NT2/D1 (cell line): ENCODE measurements around the gene POLN.
"Not testable (repeated sequence)": the region's sequence is repeated elsewhere in the genome, so short reads cannot be mapped to it uniquely, and the experiment has no call there.

Source experiments
- DNase-seq: peaks from one replicate; pipeline ENCODE4 v3.0.0-alpha.2; 2011; ENCODE audit warnings: low read depth, low spot score
- H3K27me3 ChIP-seq: 2 replicates; pipeline ENCODE4 v1.6.0; 2011; ENCODE audit warnings: mild to moderate bottlenecking; ENCODE audit not compliant: insufficient read length, insufficient read depth
- H3K36me3 ChIP-seq: 2 replicates; pipeline ENCODE4 v1.6.1; 2011; ENCODE audit warnings: mild to moderate bottlenecking, low read length, mixed read lengths; ENCODE audit not compliant: insufficient read depth, insufficient read length
- H3K4me1 ChIP-seq: 2 replicates; pipeline ENCODE4 v1.5.1; 2011; ENCODE audit not compliant: insufficient read depth, insufficient read length
- H3K4me3 ChIP-seq: 2 replicates; pipeline ENCODE4 v1.5.1; 2011; ENCODE audit warnings: low read depth; ENCODE audit not compliant: insufficient read length
- H3K9ac ChIP-seq: 2 replicates; pipeline ENCODE4 v1.6.0; 2011; ENCODE audit warnings: low read depth; ENCODE audit not compliant: insufficient read length
- H3K9me3 ChIP-seq: 2 replicates; pipeline ENCODE4 v1.5.1; 2011; ENCODE audit warnings: mild to moderate bottlenecking, low read length; ENCODE audit not compliant: insufficient read depth
- SUZ12 ChIP-seq: IDR thresholded peaks from 2 replicates; pipeline ENCODE4 v1.6.1; 2011; ENCODE audit not compliant: insufficient read length, insufficient read depth; ENCODE audit errors: extremely low read depth
- YY1 ChIP-seq: IDR thresholded peaks from 2 replicates; pipeline ENCODE4 v1.6.1; 2011; ENCODE audit not compliant: insufficient read length, insufficient read depth
- ZNF274 ChIP-seq: IDR thresholded peaks from 2 replicates; pipeline ENCODE4 v1.6.1; 2011; ENCODE audit warnings: mild to moderate bottlenecking, low read depth, low read length

Gene POLN

GRCh38 chr4:2174061-2174460 lies 67.9 kb downstream of the POLN start:
- DNase-seq: no peak
- Histone ChIP-seq H3K4me1 (no peaks in the 10 kb centered on the region), H3K4me3 (no peak overlapping the region), H3K9ac (no peak overlapping the region), H3K36me3 (no peaks in the 10 kb centered on the region), H3K9me3 (no peaks in the 10 kb centered on the region), H3K27me3 (no peaks in the 10 kb centered on the region)
- TF ChIP-seq YY1 (no peak), ZNF274 (no peak), SUZ12 (no peak)

GRCh38 chr4:2172627-2173231 lies 69.2 kb downstream of the POLN start:
- Histone ChIP-seq H3K36me3 (no peaks in the 10 kb centered on the region), H3K4me3 (no peak overlapping the region), H3K4me1 (no peaks in the 10 kb centered on the region), H3K27me3 (no peaks in the 10 kb centered on the region), H3K9ac (no peak overlapping the region), H3K9me3 (no peaks in the 10 kb centered on the region)
- TF ChIP-seq SUZ12 (no peak), YY1 (no peak), ZNF274 (no peak)
- DNase-seq: no peak

- H3K4me1 ChIP-seq: no peaks in the 10 kb centered on the region
- H3K4me3 ChIP-seq: no peak overlapping the region
- H3K9ac ChIP-seq: no peak overlapping the region
- no peaks in the 10 kb centered on the region for H3K9me3 ChIP-seq
- no peaks in the 10 kb centered on the region for H3K36me3 ChIP-seq
- DNase-seq: no peak
- no peak for TF ChIP-seq ZNF274
- TF ChIP-seq YY1: no peak
- TF ChIP-seq SUZ12: no peak
- no peaks in the 10 kb centered on the region for H3K27me3 ChIP-seq
Measured at GRCh38 chr4:2172161-2172560, 69.8 kb downstream of the POLN start.

- no peaks in the 10 kb centered on the region for H3K36me3 ChIP-seq
- H3K27me3 ChIP-seq: no peaks in the 10 kb centered on the region
- no peak for DNase-seq
- no peak for TF ChIP-seq YY1
- no peak for TF ChIP-seq SUZ12
- no peak for TF ChIP-seq ZNF274
- no peaks in the 10 kb centered on the region for H3K9me3 ChIP-seq
- H3K4me1 ChIP-seq: no peaks in the 10 kb centered on the region
- no peak overlapping the region for H3K9ac ChIP-seq
- H3K4me3 ChIP-seq: no peak overlapping the region
Measured at GRCh38 chr4:2168469-2169319, 73.2 kb downstream of the POLN start.

GRCh38 chr4:2166253-2166652 lies 75.7 kb downstream of the POLN start:
- Histone ChIP-seq H3K4me3 (no peak overlapping the region), H3K36me3 (no peaks in the 10 kb centered on the region), H3K9ac (no peak overlapping the region), H3K4me1 (no peaks in the 10 kb centered on the region), H3K27me3 (no peaks in the 10 kb centered on the region), H3K9me3 (no peaks in the 10 kb centered on the region; the same call in 1 of the 2 replicates)
- TF ChIP-seq YY1 (no peak), SUZ12 (no peak), ZNF274 (no peak)
- no peak for DNase-seq

- H3K36me3 ChIP-seq: no peaks in the 10 kb centered on the region
- no peaks in the 10 kb centered on the region for H3K4me1 ChIP-seq
- DNase-seq: no peak
- H3K4me3 ChIP-seq: no peak overlapping the region
- no peak overlapping the region for H3K9ac ChIP-seq
- TF ChIP-seq YY1 (no peak), ZNF274 (no peak), SUZ12 (no peak)
- H3K9me3 ChIP-seq: no peaks in the 10 kb centered on the region; the same call in 1 of the 2 replicates
- no peaks in the 10 kb centered on the region for H3K27me3 ChIP-seq
Measured at GRCh38 chr4:2165391-2165790, 76.5 kb downstream of the POLN start.

- Histone ChIP-seq H3K4me1 (no peaks in the 10 kb centered on the region), H3K9me3 (no peaks in the 10 kb centered on the region; the same call in 1 of the 2 replicates), H3K36me3 (no peaks in the 10 kb centered on the region), H3K9ac (no peak overlapping the region), H3K4me3 (no peak overlapping the region), H3K27me3 (no peaks in the 10 kb centered on the region)
- TF ChIP-seq ZNF274 (no peak), YY1 (no peak), SUZ12 (no peak)
- no peak for DNase-seq
Measured at GRCh38 chr4:2163311-2163821, 78.6 kb downstream of the POLN start.

- DNase-seq, H3K9me3 ChIP-seq, H3K36me3 ChIP-seq, H3K27me3 ChIP-seq, H3K4me1 ChIP-seq, H3K9ac ChIP-seq, H3K4me3 ChIP-seq: not testable (repeated sequence)
Measured at GRCh38 chr4:2161092-2161703, 80.7 kb downstream of the POLN start.
